Activated CD8-positive, alpha-beta memory T cell treated with anti-CD3 and anti-CD28 coated beads for 1 hour (primary cell): Measurements from ENCODE around the gene BCL3.
"Not testable (repeated sequence)": the region's sequence is repeated elsewhere in the genome, so short reads cannot be mapped to it uniquely, and the experiment has no call there.

Experiments
- DNase-seq, 2 donors: peaks; one replicate each; pipeline ENCODE4 v3.0.0-alpha.2; 2020; ENCODE audit warnings: low read depth in 1 of 2; ENCODE audit errors: extremely low read depth in 1 of 2

BCL3 gene

DNA sequence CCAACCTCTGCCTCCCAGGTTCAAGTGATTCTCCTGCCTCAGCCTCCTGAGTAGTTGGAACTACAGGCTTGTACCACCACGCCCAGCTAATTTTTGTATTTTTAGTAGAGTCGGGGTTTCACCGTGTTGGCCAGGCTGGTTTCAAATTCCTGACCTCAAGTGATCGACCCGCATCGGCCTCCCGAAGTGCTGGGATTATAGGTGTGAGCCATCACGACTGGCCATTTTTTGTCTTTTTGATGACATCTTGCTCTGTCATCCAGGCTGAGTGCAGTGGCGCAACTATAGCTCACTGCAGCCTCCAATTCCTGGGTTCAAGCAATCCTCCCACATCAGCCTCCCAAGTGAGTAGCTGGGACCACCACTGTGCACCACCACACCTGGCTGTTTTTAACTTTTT is 28.1 kb upstream of the BCL3 start:
- not testable (repeated sequence) for DNase-seq

DNA sequence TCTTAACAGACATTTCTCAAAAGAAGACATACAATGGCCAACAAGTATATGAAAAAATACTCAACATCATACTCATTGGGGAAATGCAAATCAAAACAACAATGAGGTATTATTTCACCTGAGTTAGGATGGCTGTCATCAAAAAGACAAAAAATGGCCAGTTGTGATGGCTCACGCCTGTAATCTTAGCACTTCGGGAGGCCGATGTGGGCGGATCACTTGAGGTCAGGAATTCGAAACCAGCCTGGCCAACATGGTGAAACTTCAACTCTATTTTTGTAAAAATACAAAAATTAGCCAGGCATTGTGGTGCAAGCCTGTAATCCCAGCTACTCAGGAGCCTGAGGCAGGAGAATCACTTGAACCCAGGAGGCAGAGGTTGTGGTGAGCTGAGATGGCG is 27.6 kb upstream of the BCL3 start:
- DNase-seq = no peak

DNA sequence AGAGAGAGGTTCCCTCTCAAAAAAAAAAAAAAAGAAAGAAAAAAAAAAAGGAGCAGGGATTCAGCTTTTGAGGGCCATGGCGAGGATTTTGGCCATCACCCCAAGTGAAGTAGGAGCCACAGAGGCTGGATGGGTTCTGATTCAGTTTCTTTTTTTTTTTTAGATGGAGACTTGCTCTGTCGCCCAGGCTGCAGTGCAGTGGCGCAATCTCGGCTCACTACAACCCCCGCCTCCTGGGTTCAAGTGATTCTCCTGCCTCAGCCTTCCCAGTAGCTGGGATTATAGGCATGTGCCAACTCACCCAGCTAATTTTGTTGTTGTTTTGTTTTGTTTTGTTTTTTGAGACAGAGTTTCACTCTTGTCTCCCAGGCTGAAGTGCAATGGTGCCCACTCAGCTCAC is 27.1 kb upstream of the BCL3 start:
- DNase-seq = not testable (repeated sequence)

DNA sequence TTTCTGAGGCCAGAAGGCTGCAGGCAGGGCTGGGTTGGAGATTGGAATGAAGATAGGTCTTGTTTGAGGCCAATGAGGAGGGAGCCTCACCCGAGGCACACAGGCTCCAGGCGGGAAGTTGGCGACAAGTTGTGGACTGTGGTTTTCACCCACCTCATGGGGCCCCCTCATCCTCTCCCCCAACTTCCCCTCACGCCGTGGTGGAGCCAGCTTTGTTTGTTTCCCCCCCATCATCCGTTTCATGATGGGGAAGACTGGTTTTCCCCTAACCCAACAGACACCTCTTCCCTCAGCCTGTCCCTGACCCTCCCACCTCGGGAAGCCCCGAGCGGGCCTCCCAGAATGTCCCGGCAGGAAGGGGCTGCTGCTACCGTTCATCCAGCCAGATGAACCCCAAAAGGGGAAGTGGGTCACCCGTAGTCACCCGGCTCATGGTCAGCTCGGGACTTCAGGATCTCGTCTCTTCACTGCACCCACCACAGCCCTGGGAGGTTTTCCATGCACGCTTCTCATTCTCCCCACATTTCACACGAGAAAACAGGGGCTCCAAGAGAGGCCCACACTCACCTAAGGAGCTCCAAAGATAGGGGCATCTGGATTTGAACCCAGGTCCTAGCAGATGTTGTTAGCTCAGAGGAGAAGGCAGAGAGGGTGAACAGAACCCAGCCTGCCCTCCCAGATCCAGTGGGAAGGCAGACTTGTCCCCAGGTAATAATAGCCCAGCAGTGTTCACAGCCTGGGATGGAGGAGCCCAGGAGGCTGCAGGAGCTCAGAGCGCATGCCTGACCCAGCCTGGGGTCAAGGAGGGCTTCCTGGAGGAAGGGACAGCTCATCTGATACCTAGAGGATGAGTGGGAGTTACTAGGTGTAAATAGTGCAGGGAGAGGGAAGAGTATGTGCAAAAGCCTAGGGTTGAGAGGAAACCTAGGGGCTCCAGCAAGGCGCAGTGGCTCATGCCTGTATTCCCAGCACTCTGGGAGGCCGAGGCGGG is 26.1 kb upstream of the BCL3 start:
- no peak for DNase-seq

DNA sequence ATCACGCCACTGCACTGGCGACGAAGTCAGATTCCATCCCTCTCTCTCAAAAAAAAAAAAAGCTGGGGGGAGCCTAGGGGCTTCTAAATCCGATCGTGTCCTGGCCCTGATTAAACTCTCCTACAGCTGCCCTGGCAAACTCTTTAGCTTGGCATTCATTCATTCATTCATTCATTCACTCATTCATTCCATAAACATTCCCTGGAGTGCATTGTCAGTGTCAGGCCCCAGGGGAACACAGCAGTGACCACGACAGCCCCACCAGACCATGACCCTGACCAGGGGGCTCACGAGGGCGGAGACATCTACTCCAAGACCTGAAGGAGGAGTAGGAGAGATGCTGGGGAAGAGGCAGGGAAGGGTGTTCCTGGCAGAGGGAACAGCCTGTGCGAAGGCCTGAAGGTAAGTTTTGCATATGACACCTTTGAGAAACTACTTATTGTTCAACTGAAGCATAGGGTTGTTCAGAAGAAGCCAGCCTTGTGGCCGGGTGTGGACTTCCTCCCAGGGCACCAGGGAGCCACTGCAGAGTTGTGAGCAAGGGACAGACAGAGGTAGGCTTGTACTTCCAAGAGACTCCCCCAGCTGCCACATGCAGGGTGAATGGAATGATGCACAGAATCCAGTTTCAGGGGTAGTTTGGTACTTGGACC is 25.1 kb upstream of the BCL3 start:
- no peak for DNase-seq

DNA sequence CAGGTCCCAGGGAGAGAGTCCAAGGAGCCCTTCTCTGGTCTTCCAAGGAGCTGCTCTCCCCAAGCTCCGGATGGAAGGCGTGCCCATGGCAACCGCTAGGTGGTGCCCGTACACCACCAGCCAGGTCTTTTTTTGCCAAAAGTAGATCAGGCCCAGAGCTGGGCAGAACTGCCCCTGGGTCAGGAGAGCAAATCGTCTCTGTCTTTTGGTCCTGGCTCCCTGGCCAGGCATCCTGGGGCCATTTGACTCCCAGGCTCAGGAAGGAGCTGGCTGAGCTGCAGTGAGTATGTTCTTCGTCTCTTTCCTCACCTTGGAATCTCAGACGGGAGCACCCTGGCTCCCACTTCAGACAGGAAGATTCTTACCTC is 24.6 kb upstream of the BCL3 start:
- peak; percentile 58 to 62 for DNase-seq

DNA sequence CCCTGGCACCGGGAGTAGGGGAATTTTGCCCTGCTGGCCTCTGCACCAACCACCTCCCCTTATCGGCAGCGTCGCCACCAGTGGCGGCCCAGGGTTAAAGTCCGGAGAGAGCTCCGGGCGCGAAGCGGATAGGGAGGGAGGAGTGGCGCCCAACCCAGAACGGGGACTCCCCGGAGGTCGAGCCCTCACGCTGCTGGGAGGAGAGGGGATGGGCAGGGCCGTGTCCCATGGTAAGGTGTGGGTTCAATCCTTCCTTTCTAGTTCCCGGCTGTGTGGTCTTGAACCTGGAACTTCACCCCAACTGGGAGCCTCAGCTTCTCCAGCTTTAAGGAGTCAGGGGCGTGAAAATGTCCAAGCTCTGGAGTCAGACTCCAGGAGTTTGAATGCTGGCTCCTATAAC is 23.3 kb upstream of the BCL3 start:
- DNase-seq = no peak

DNA sequence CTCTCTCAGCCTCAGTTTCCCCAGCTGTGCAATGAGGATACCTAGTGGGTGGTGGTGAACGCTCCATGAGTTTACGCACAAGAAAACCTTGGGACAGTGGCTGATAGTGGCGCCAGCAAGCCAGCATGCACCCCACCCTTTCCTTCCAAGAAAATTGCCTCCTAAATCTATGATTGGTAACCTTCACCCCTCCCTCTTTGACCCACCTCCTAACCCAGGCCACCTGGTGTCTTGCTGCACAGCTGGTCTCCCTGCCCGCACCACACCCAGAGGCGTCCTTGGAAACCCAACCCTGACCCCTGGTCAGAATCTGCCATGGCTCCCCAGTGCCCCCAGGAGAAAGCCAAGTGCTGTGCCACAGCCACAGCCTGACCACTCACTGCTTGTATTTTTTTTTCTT is 22.8 kb upstream of the BCL3 start:
- no peak for DNase-seq

DNA sequence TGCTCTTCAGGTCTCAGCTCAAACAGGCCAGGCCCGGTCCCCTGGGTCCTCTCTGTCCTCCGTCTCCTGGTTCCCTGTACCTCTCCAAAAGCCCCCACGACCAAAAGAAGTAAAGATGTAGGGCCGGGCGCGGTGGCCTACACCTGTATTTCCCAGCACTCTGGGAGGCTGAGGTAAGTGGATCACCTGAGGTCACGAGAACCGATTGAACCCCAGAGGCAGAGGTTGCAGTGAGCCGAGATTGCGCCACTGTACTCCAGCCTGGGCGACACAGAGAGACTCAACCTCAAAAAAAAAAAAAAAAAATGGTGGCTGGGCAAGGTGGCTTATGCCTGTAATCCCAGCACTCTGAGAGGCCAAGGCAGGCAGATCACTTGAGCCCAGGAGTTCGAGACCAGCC is 22.0 kb upstream of the BCL3 start:
- DNase-seq = no peak

DNA sequence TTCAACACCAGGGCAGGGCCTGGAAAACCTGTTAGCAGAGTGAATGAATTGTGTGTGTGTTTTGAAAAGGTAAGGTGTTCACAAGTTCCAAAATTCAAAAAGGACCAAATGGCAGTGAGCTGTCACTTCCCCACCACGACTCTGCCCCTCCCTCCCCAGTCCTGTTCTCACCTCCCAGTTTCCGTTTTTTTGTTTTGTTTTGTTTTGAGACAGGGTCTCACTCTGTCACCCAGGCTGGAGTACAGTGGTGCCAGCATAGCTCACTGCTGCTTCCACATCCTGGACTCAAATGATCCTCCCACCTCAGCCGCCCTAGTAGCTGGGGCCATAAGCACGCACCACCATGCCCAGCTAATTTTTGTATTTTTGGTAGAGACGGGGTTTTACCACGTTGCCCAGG is 20.3 kb upstream of the BCL3 start:
- DNase-seq = no peak

DNA sequence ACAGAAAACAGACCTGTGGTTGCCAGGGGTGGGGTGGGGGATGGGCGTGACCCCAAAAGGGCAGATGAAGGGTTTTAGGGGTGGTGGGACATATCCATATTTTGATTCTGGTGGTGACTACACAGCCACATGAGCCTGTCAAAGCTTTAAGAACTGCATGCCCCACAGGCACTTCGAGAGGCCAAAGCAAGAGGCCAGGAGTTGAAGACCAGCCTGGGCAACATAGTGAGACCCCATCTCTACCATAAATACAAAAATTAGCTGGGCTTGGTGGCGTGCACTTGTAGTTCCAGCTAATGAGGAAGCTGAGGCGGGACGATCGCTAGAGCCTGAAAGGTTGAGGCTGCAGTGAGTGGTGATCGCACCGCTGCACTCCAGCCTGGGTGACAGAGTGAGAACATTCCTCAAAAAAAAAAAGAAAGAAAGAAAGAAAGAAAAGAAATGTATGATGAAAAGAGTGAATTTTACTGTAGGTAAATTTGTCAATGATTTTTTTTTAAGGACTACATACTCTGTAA is 18.9 kb upstream of the BCL3 start:
- no peak for DNase-seq

DNA sequence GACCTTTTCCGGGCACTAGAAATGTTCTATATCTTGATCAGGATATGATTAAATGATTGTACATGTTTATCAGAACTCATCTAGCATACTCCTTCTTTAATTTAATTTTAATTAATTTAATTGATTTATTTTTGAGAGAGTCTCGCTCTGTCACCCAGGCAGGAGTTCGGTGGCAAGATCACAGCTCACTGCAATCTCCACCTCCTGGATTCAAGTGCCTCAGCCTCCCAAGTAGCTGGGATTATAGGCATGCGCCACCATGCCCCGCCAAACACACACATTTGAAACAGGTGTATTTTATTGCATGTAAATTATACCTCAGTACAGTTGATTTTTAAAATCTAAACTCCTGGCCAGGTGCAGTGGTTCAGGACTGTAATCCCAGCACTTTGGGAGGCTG is 17.4 kb upstream of the BCL3 start:
- no peak for DNase-seq

DNA sequence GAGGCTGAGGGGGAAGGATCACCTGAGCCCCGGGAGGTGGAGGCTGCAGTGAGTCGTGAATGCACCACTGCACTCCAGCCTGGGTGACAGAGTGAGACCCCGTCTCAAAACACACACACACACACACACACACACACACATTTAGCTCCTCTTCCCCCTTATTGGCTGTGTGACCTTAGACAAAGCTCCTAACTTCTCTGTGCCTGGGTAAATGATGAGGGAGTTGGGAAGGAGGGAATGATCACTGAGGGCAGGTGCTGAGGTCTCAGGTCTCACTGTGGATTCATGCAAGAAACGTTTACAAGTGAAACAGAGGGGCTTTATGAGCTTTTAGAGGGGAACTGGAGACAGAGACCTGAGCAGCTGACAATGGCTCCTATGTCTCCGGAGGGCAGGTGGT is 16.9 kb upstream of the BCL3 start:
- no peak for DNase-seq

DNA sequence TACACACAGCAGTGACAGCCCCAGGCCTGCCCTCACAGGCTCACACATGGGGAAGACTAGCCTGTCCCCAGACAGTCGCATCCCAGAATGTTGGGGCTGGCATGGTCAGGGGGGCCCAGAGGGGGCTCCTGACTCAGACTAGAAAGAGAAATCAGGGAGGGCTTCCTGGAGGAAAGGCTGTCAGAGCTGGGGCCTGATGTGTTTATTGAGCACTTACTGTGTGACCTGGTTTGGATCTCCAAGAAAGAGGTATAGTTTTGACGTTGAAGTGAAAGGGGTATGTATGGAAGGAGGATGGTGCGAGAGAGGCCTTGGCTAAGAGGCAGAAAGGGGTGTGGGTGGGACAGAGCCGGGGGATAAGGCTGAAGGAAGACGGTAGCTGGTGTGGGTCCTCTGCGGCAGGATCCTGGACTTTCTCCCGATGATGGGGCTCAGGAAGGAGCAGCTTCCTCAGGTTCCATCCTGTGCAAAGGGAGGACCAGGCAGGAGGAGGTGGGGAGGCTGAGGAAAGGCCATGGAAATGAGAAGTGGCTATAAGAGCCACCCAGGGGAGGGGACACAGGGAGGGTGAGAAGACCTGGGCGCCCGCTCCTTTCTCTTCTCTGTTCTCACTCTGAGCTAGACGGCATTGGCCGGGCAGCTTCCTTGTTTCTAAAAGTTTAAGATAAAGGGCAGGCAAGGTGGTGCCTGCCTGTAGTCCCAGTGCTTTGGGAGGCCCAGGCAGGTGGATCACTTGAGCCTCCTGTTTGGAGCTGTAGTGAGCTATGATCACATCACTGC is 16.1 kb upstream of the BCL3 start:
- DNase-seq = no peak

DNA sequence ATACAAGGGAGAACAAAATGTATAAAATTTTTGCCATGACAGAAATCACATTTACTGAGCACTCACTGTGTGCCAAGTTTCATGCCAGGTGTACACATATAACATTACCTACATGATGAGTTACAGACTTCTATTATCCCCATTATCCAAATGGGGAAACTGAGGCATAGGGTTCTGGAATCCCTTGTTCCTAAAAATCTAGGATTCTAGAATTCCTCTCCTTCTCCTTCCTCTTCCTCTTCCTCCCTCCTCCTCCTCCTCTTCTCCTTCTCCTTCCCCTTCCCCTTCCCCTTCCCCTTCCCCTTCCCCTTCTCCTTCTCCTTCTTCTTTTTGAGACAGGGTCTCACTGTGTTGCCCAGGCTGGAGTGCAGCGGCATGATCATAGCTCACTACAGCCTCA is 14.2 kb upstream of the BCL3 start:
- no peak for DNase-seq

DNA sequence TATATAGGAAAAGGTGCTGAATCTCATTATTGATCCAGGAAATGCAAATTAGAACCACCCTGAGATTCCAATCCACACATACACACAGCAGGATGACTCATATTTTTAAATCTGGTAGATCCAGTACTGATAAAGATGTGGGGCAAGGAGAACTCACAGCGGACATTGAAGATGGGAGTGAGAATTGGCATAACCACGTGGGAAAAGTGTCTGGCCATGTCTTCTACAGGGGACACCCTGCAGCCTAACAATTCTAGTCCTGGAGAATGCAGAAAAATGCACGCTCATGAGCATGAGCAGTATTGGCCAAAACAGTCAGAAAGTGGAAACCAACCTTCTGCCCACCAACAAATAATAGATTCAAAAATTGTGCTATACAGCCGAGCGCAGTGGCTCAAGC is 13.5 kb upstream of the BCL3 start:
- DNase-seq = no peak

DNA sequence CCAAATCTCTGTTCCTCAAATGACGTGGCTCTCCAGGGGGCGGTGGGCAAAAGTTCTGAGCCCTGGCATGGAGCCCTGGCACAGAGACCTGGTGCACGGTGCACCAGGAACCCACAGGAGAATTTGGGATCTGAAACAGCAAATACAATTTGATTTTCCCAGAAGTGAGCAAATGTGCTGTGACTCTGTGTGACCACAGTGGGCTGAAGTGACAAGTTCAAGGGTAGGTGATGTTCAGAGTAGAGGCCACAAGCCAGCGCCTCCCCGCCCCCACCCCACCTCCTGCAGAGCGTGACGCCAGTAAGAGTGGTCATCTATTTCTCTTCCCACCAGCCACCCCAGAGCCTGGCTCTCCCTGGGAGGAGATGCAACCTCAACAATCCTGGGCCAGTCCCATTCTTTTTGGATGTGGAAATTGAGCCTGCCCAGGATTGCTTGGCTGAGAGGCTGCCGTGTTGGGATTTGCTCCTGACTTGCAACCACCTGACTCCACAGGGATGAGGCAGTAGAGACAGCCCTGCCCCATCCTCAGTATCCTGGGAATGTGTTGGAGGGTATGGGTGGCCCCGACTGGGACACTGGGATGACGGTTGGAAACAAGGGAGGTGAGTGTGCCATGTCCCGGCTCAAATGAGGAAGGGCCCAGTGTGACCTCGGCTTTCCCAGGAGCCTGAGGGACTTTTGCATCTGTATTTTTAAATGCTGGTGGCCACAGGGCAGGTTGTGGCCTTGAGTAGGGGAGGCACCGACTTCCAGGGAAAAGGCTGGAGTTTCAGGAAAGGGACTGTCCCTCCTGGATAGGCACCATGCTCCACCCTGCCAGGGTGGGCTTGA is 11.1 kb upstream of the BCL3 start:
- DNase-seq = no peak

DNA sequence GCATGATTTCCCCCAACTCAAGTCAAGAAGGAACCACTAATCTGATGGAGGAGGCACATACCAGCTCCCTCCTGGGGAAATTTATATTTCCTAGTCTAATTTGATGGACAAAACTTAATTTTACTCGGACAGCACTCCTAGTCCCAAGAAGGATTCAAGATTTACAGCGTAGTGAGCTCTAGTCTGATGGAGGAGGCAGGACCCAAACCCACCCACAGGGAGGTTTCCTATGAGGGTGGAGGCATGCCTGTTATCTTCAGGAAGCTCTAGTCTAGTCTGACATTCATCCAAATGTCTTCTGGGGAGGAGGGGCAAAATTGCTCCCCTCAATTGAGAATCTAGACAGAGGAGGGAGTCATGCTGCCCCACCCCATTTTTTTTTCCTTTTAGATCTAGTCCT is 10.4 kb upstream of the BCL3 start:
- no peak for DNase-seq

DNA sequence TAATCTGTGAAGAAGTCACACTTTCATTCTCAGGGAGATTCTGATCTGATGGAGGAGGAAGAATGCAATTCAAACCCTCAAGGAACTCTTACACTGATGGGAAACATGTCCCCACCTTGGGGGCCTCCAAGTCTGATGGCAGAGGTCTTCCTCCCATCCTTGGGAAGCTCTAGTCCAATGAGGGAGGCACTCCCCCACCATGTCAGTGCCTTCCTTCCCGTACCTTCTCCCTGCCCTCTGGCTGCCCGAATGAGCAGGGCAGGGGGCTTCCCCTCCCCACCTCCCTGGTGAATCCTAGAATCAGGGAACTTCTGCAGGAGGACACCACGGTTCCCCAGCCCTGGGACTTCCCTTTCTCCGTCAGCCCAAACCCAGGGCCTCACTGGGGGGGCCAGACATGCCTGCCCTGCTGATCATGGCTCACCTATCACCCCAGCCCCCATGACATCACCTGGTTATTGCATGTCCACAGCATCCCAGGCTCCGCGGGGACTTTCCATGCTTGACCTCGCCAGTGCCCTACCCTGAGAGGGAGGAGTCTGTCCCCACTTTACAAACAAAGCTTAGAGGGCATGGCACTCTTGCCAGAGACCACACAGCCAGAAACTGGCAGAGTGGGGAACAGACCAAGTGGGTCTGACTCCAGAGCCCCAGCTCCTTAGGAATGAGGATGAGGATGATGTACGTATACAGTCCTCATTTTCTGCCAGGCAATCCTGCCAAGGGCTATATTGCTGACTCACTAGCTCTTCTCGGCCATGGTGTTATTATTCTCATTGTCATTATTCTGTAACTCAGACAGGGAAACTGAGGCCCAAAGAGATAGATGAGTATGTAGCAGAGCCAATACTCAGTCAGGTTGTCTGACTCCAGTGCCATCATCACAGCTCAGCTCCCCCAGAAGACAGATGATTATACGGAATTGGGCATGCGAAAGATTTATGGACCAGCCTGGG is 9.6 kb upstream of the BCL3 start:
- DNase-seq = no peak
